GM11168 (cell line): ENCODE data around the gene MOV10L1.

Source experiments
- in situ Hi-C: fragments of 300-500 bp; cut with MboI; formaldehyde crosslinking; loops from one replicate; pipeline ENCODE4 v1.12.0; 2022; ENCODE audit warnings: low sequenced_read_pairs; ENCODE audit not compliant: unreplicated experiment

Gene MOV10L1

DNA sequence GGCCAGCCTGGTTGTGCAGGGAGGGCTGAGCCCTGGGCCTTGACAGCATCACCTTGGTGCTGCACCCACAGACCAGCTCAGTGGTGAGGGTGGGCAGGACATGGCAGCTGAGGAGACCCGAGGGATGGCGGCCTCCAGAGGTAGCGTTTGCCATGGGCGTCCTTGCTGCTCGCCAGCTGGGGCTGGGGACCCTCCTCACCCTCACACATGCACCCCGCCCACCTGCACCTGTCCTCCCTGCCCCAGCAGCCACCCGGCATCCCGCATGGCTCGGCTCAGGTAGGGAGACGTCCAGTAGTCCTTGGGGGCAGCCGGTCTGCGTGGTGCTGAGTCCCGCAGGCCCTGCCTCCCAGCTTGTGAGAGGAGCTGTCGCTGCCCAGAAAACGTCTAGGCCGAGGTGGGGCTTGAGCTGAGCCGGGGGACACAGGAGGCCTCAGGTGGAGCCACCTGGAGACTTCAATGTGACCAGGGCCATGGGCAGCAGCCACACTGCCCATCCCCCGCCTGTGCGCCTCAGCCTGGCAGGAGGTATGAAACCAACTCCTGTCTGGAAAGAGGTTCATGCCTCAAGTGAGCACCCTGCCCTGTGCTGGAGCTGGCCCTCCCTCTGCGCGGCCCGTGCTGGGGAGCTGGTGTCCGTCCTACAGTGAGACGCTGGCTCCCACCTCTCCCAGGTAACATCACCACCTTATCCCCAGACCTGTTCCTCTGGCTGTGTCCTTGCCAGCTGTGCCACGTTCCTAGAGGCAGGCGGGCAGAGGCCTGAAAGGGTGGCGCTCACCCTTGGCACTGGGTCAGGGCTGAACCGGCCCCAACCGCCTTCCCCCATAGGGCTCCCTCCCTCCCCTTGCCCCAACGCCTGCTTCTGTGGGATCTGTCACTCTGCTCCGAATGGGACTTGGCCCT, 92.6 kb downstream of the MOV10L1 start:
- in situ Hi-C loops = no loop called here

DNA sequence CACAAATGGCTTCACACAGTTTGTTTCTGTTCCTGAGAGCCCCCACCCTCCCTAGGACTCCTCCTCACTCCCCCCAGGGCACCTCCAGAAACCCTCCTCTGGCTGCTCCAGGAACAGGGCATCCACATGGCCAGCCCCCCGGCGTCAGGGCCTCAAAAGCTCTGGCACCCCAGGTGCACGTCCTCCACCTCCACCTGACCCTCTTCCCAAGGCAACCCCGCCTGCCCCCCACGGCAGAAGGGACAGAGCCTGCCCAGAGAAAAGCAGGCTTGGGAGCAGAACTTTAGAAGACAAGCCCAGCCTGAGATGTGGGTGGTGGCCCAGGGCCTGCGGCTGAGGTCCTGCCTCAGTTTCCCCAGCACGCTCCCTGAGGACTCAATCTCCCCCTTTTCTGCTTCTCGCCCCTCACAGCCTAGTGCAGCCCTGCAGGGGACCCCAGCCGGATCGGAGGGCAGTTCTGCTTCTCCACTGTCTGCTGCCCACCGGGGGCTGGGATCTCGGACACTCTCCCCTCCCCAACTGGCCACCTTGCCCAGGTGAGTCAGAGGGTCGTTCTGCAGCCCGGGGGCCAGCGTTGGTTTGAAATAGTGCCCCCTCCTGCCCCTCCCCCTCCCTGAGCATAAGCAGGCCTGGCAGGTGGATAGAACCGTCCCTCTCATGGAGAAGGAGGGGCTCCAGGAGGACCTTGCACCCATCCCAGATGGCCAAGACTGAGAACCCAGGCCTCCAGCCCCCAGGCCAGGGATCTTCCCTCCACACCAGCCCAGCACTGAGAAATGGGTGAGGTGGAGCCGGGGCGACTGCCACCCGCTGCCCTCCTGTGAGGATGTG, 93.5 kb downstream of the MOV10L1 start:
- in situ Hi-C loops = no loop called here

DNA sequence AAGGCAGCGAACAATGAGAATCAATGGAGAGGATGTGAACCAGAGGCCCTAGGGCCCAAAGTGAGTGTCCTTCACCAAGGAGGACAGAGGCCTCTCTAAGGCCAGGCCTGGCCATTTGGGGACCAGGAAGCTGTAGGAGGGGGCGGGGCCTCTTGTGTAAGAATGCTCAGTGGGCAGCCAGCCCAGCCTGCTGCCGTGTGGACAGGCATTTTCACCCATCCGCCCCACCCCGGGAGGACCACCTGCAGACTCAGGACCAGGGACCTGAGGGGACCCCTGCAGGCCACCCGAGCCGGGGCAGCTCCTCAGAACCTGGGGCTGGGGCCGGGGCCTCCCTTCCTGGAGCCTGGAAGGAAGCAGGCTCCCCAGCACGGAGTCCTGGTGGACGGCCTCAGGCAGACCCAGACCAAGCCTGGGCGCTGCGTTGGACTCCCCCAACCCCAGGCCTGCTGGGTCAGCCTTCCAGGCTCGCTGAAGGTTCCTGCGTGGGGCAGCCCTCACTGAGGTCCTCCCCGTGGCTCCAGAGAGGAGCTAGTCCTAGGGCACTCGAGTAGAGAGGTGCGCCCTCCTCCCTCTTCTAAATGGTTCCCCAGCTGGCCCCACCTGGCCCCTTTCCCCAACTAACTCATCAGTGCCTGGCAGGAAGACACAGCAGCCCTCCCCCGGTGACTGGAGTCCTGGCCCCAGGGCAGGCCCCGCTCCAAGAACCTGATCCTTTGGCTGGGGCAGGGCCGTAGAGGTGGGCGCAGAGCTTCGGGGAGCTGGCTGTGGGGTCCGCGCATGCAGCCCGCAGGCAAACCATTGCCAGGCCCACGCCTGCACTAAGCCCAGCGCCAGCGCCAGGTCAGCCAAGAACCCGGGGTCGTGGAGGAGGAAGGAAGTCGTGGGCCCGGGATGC, 94.4 kb downstream of the MOV10L1 start:
- in situ Hi-C loops = no loop called here

DNA sequence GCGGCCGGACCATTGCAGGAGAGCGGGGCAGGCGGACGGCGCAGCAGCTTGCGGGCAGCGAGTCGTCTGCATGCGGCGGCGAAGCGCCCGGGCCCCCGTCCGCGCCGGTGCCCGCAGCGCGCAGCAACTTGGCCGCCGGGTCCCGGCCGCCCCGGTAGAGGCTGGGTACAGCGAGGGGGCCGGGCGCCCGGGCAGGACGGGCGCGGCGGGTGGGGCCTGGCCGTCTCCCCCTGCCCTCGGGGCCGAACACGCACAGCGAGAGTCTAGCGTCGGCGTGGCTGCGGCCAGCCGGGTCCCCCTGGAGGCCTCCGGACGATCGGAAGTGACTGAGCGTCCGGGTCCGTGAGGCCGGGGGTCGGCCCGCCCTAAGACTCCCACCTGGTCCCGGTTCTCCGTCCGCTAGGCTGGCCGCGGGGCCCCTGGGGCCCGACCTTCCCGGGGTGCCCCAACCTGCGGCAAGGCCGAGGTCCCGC, 95.1 kb downstream of the MOV10L1 start:
- in situ Hi-C loops = no loop called here

DNA sequence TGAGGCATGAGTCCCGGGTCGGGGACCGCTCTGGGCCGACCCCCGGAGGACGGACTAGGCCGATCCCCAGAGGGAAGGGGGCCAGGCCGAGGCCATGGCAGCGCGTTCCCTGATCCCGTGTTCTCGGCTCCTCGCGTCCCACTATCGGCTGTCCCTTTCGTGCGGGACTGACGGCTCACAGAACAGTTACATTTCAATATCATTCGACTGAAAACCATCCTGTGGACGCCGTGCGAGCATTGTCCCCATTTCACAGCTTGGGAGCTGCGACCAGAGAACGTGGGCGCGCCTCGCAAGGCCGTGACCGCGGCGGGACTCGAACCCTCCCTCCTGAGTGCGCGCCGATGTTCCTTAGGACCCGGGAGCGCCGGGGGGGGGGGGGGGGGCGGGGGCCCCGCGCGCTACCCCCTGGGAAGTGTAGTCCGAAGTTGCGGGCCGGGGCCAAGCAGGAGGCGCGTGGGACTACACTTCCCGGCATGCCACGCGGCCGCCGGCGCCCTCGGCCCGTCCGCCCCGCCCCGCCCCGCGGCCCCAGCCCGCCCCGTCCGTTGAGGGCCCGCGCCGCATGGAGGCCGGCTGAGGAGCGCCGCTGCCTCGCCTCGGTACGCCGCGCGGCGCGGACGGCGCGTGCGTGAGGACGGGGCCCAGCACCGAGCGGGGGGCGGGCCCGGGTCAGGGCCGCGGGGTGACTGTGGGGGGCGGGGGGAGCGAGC, 95.7 kb downstream of the MOV10L1 start, which contains the start of gene TRABD:
Gene TRABD (plus strand): TSS at position 539 of the 713 bp plus-strand sequence. CDS start 7,148 bp downstream, outside the sequence.
- in situ Hi-C loops = no loop called here

DNA sequence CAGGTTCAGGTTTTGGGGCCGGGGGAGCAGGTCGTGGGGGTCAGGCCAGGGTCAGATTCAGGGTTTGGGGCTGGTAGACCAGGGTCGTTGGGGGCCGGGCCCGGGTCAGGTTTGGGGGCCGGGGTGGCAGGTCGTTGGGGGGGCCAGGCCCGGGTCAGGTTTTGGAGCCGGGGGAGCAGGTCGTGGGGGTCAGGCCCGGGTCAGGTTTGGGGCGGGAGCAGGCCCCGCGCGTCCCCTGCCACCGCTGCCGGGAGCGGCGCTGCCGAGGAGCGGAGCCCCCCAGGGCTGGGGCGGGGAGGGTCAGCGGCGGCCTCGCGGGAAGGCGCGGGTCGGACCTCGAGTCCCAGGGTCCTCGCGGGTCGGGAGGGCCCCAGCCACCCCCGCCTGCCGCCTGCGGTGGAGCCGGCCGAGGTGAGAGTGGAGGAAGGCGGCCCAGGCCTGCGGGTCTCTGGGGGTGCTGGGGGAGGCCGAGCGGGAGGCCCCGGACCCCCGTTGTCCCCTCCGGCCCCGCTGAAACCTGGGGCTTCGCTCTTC, 96.4 kb downstream of the MOV10L1 start:
- in situ Hi-C loops = no loop called here

DNA sequence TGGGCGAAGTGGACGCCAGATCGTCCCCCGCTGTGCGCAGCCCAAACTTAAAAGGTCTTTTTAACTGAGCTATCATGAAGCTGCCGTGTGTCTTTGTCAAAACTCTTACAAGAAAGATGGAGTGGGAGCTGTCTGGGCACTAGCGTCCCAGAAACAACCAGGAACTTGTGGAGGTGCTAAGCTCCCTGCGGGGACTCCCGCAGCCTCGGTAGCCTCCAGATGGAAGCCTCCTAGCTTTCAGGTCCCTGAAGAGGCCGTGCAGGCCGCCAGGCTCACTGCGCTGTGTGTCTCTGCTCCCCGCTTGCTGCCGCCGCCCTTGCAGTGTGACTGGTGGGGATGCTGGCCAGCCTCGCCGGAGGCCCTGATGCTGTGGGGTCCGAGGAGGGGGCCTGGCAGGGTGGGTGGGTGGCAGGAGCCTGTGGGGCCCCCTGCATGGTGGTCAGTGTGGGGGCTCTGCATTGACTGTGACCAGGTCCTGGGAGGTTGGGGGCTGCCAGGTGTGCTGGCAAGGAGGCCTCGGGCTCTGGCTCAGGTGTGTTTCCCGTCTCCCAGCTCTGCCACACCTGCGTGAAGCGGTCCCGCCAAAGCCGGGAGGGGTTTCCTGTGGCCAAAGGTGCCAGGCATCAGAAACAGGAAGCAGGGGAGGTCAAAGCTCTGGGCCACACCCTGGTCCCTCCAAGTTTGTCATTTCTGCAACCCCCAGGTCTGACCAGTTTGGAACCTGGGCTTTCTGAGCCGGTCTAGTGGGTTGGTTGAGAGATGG, 97.1 kb downstream of the MOV10L1 start:
- in situ Hi-C loops = no loop called here

DNA sequence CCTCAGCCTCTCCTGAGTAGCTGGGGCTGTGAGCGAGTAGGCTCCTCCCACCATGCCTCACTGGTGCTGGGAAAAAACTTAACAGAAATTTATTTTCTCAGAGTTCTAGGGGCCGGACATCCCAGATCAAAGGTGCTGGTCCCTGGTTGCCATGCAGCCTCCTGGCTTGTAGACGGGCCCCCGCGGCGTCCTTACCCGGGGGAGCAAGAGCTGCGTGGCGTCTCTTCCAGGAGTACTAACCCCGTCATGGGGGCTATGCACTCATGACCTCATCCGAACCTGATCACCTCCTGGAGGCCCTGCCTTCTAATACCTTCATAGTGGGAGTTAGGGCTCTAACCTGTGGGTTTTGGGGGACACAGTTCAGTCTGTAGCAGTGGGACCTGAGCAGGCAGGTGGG, 98.5 kb downstream of the MOV10L1 start:
- in situ Hi-C loops = no loop called here

DNA sequence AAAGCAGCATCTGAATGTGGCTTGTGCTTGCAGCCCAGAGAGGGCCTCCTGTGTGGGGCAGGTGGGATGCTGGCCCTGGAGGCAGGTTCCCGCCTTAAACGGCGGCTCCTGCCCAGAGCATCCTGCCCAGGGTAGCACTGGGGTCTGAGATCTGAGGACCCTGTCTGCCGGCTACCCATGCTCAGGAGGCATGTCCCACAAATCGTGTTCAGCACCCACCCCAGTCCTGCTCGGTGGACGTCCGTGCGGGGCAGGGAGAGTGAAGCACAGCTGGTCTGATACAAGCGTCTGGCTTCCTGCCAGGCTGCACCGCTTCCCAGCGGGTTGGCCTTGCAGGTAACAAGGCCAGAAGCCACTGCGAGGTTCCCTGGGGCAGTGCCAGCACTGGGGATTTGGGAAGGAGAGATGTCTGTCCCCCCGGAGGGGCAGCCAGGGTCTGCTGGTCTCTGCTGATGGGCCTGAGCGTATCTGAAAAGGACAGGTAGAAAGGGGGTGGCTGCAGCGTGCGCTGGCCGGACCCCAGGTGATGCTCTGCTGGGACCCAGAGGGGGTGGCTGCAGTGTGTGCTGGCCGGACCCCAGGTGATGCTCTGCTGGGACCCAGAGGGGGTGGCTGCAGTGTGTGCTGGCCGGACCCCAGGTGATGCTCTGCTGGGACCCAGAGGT, 99.5 kb downstream of the MOV10L1 start:
- in situ Hi-C loops = no loop called here

DNA sequence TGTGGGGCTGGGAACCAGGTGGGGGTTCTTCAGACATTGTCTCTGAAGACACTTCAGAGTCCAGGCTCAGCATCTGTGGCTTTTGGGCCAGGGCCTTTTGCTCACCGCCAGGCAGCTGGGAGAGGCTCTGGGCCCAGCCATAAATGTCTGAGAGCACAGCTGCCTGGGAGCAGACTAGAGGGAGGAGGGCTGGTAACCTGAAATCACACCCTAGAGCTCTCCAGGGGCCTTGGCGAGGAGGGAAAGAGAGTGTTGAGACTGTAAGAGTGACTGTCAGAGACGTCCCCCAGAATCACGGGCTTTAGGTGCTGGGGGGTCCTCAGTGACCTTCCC, 100.0 kb downstream of the MOV10L1 start:
- in situ Hi-C loops = no loop called here

DNA sequence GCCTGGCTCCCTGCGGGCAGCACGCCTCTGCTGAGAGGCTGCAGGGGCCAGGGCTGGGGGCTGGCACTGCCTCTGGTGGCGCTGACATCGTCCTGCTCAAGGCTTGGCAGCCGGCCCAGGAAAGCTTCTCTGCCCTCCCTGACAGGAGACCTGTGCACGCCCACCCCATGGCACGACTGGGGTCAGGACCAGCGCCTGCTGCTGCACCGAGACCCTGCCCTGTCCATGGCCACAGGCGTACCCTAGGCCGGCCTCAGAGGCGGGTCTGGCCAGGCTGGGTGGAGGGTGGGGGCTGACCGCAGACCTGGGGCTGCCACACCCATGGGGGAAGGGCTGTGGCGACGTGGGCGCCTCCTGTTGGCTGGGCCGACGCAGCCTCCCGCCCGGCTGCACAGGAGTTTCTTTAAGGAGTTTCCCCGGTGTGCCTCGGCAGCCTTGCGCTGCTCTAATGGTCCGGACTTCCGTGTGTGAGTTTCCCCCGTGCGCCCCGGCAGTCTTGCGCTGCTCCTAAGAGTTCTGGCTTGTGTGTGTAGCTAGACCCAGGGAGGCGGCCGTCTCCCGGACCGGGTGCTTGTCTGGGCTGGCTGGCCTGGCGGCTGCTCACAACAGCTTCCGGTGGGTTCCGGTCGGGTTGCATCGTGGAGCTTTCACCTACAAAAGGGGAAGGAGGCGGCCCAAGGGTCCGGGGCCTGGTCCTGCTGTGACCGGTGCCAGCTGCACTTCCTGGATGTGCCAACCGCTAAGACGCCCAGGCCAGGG, 100.6 kb downstream of the MOV10L1 start:
- in situ Hi-C loops = no loop called here

DNA sequence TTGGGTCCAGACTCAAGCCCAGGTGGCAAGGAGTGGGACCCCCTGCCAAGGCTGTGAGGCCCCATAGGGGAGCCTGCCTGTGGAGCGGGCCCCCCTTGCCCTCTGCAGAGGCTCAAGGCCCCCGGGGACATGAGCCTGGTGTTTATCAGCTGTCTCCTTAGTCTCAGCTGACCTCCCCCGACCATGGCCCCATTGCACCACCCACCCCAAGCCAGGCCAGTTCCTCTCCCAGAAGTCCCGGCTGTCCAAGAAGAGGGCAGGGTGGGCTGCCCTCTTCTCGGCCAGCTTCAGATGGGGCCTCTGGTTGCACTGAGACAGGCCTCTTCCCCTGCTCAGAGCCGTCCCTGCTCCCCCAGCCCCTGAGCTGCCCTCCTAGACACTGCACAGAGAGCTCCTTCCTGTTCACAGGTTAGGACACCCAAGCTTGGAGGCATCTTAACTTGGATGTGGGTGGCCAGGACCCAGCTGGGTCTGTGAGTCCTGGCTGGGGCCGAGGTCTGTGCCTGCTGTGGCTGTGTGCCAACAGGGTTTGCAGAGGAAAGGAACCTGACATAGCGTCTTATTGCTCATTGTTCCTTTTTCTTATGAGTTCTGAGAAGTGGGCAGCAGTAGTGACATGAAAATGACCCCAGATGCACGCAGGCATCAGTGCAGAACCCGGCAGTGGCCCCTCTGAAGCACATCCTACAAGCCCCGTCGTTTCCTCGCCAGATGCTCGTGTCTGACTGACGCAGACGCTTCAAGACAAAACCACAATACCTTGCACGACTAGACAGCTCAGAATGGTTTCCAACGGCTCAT, 101.3 kb downstream of the MOV10L1 start:
- in situ Hi-C loops = no loop called here

DNA sequence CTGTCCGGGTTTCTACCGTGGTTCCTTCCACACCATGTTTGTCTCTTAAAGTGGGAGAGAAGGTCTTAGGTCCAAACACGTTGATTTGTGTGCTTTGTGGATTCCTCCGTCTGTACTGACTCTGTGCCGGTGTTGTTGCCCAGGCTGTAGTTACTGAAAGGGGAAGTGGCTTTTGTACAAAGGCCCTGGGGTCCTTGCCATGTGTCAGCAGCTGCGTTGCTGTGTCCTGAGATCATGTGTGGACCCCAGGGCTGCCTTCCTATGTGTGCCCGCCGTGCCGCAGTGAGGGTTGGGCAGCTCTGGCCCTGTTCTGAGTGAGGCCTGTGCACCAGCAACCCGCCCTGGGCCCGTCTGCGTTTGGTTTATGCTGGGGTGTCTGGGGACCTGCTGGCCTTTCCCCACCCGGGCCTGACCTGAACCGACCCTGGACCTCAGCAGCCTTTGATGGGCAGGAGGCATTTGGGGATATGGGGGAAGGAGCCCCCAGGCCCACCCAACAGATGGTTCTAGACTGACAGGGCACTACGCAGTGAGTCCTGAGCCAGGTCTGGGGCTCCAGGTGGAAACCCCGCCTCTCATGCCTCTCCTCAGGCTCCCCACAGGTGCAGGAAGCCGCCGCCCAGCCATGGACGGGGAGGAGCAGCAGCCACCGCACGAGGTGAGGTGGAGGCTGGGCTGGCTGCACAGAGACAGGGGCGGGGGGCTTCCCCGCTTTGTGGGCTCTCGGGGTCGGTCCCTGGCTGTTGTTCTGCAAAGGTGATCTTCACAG, 102.8 kb downstream of the MOV10L1 start:
- in situ Hi-C loops = no loop called here

DNA sequence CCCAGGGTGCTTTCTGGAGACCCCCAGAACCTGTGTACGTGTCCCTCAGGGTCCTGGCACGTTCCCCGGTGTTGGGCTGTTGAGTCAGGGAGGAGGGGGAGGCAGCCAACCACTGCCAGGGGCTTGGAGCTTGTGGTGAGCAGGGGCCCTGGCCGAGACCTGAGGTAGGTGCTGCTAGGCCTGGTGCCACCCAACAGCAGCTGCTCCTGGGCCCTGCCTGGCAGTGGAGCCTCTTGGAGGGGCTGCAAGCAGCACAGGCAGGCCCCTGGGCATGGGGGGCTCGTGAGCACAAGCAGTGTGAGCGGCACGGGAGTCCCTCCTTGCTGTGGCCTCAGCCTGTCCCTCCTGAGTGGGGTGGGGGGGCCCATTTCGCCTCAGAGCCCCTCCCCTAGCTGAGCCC, 103.8 kb downstream of the MOV10L1 start:
- in situ Hi-C loops = no loop called here

DNA sequence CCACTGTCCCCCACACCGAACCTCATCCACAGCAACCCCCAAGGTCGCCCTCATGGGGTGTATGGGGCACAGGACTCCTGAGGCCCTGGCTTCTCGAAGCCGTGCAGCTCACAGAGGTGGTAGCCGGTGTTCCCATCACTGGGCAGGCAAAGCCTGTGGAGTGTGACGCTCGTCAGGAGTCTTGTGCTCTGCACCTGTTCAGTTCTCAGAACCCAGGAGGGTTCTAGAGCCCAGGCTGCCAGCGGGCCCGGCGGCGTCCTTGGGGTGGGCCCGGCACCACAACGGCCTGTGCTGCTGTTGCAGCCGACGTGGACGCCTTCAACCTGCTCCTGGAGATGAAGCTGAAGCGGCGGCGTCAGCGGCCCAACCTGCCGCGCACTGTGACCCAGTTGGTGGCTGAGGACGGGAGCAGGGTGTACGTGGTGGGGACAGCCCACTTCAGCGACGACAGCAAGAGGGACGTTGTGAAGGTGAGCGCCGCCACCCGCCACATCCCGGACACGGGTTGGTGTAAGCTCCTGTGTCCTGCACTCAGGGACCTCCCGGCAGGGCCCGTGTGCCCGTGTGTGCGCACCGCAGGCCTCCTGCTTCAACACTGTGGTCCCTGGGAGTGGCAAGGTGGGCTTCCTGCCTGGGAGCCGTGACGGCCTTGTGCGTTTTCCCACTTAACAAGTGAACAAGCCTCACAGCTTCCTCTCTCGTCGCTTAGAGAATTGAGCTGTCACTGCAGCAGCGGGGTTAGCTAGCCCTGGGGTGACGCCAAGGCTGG, 104.4 kb downstream of the MOV10L1 start:
- in situ Hi-C loops = no loop called here
